B cell (primary cell): ENCODE data around the gene SULT1C4. TPM values are rescaled to one million over a fixed set of nuclear protein-coding genes. Genes with fewer than 3 reads are reported as not detected.

Experiments
- ATAC-seq: fragments of 200-7000 bp; cut with Tn5 transposase; one replicate; pipeline ENCODE4 v1.10.0; 2021; ENCODE audit warnings: low read depth, mild to moderate bottlenecking, moderate number of reproducible peaks, moderate library complexity
- CTCF ChIA-PET: fragments of 350-600 bp; sonication (Branson Sonifier 250); formaldehyde crosslinking; loops from one replicate; lab custom pipeline; 2021; ENCODE audit warnings: antibody characterized with exemption, inconsistent platforms; lab: Charles Lee
- POLR2A ChIA-PET: fragments of 350-600 bp; sonication (Branson Sonifier 250); formaldehyde crosslinking; loops from one replicate; lab custom pipeline; 2021; ENCODE audit warnings: antibody characterized with exemption; lab: Charles Lee
- DNase-seq: peaks from one replicate; pipeline ENCODE4 v3.0.0; 2013
- H2AFZ ChIP-seq: 2 replicates; pipeline ENCODE4 v1.6.1; 2012; ENCODE audit warnings: mild to moderate bottlenecking, low read depth, low read length; ENCODE audit not compliant: insufficient read depth, poor library complexity, severe bottlenecking
- H3K27ac ChIP-seq, 2 donors: 1 replicate in 1 of 2; 2 replicates in 1 of 2; pipeline ENCODE4 v1.5.1; 2012 to 2013; ENCODE audit warnings: low read length in 2 of 2, mild to moderate bottlenecking in 2 of 2, moderate library complexity in 1 of 2
- H3K27me3 ChIP-seq, 4 experiments: fragments of 200-600 bp in 1 of 4; sonication (generic) in 1 of 4; replicated peaks in 1 of 4; 1 replicate in 2 of 4; 2 replicates in 2 of 4; pipeline versions ENCODE4 v1.6.1 to v1.7.0; 2013 to 2016; ENCODE audit warnings: low read length in 3 of 4, mild to moderate bottlenecking in 2 of 4, mixed read lengths in 1 of 4, moderate library complexity in 1 of 4; ENCODE audit not compliant: insufficient read depth in 4 of 4, control insufficient read depth in 3 of 4; ENCODE audit errors: control extremely low read depth in 1 of 4
- H3K36me3 ChIP-seq, 2 experiments: replicated peaks in 1 of 2; 1 replicate in 1 of 2; 2 replicates in 1 of 2; pipeline versions ENCODE4 v1.6.1 to v1.7.1; 2013; ENCODE audit warnings: low read length in 1 of 2; ENCODE audit not compliant: insufficient read depth in 2 of 2, control insufficient read depth in 1 of 2; ENCODE audit errors: control extremely low read depth in 1 of 2, extremely low read depth in 1 of 2
- H3K4me1 ChIP-seq, 2 donors: fragments of 200-600 bp in 1 of 2; sonication (generic) in 1 of 2; 1 replicate in 1 of 2; 2 replicates in 1 of 2; pipeline versions ENCODE4 v1.5.1 to v1.6.1; 2013 to 2017; ENCODE audit warnings: low read length in 2 of 2; ENCODE audit not compliant: control insufficient read depth in 2 of 2, insufficient read depth in 2 of 2
- H3K4me2 ChIP-seq: replicated peaks from 2 replicates; pipeline ENCODE3; 2012; ENCODE audit warnings: mild to moderate bottlenecking, low read depth, low read length; ENCODE audit not compliant: poor library complexity, severe bottlenecking
- H3K4me3 ChIP-seq, 5 experiments: fragments of 200-600 bp in 1 of 5; sonication (generic) in 1 of 5; 1 replicate in 3 of 5; 2 replicates in 2 of 5; pipeline versions ENCODE4 v1.5.1 to v1.7.0; 2011 to 2016; ENCODE audit warnings: low read length in 4 of 5, mild to moderate bottlenecking in 4 of 5, low read depth in 2 of 5, control low read depth in 1 of 5, moderate library complexity in 1 of 5; ENCODE audit not compliant: insufficient read depth in 1 of 5; ENCODE audit errors: control extremely low read depth in 1 of 5, extremely low read depth in 1 of 5
- H3K79me2 ChIP-seq: fragments of 200-600 bp; sonication (generic); one replicate; pipeline ENCODE4 v1.6.0; 2016; ENCODE audit warnings: low read length; ENCODE audit not compliant: control insufficient read depth, insufficient read depth
- H3K9ac ChIP-seq: fragments of 200-600 bp; sonication (generic); 2 replicates; pipeline ENCODE4 v1.6.1; 2017; ENCODE audit warnings: mild to moderate bottlenecking, low read length, moderate library complexity
- H3K9me3 ChIP-seq, 3 donors: one replicate each; pipeline versions ENCODE4 v1.6.1 to v1.7.1; 2013; ENCODE audit warnings: low read length in 2 of 3; ENCODE audit not compliant: control insufficient read depth in 2 of 3, insufficient read depth in 1 of 3; ENCODE audit errors: control extremely low read depth in 1 of 3
- H4K20me1 ChIP-seq: 2 replicates; pipeline ENCODE4 v1.6.0; 2012; ENCODE audit warnings: mild to moderate bottlenecking, low read length; ENCODE audit not compliant: insufficient read depth, control insufficient read depth, poor library complexity, severe bottlenecking
- H3K27ac Mint-ChIP-seq: one replicate; pipeline ENCODE4 v1.8.0; 2021; ENCODE audit warnings: mixed read lengths
- H3K27me3 Mint-ChIP-seq: one replicate; pipeline ENCODE4 v1.8.0; 2021; ENCODE audit warnings: mixed read lengths
- H3K4me1 Mint-ChIP-seq: one replicate; pipeline ENCODE4 v1.8.0; 2021; ENCODE audit warnings: mixed read lengths
- H3K4me3 Mint-ChIP-seq: one replicate; pipeline ENCODE4 v1.8.0; 2021; ENCODE audit warnings: mixed read lengths
- H3K9me3 Mint-ChIP-seq: one replicate; pipeline ENCODE4 v1.8.0; 2022; ENCODE audit warnings: mixed read lengths; ENCODE audit not compliant: insufficient read depth
- EZH2 ChIP-seq: IDR thresholded peaks from 2 replicates; pipeline ENCODE4 v1.6.1; 2012; ENCODE audit warnings: borderline replicate concordance, low read depth, mild to moderate bottlenecking, moderate library complexity, low read length; ENCODE audit not compliant: insufficient read depth, poor library complexity, severe bottlenecking
- WGBS: methylation state at CpG from one replicate; pipeline ENCODE4 v1.1.5; 2013; ENCODE audit warnings: missing lambda C conversion rate; ENCODE audit not compliant: insufficient coverage; 5-methylcytosine and 5-hydroxymethylcytosine counted together
- intact Hi-C: fragments of 100-400 bp; cut with micrococcal nuclease; formaldehyde crosslinking; loops from one replicate; pipeline ENCODE4 v1.10.0; 2022
- polyA plus RNA-seq: library from polyadenylated mRNA; depleted of rRNA; stranded (reverse); fragments of >200 nt; gene quantifications from 2 replicates; pipeline ENCODE4 v1.2.3, GENCODE V29; 2012
- total RNA-seq, 2 donors: library from RNA; stranded (reverse); fragments of 120-200 nt in 1 of 2; gene quantifications; 1 replicate in 1 of 2; 2 replicates in 1 of 2; pipeline versions ENCODE4 v1.2.3 to v1.2.4, GENCODE V29; 2013 to 2022
- TF ChIP-seq, protein P1 (sequence below): fragments of 200-600 bp; IDR thresholded peaks from one replicate; pipeline ENCODE4 v1.8.0; 2022; ENCODE audit warnings: antibody characterized with exemption, mild to moderate bottlenecking

The SULT1C4 gene
- total and polyA plus RNA-seq, 2 donors (not counting 1 experiment from before 2014, with no cell fraction given), result not detected

DNA sequence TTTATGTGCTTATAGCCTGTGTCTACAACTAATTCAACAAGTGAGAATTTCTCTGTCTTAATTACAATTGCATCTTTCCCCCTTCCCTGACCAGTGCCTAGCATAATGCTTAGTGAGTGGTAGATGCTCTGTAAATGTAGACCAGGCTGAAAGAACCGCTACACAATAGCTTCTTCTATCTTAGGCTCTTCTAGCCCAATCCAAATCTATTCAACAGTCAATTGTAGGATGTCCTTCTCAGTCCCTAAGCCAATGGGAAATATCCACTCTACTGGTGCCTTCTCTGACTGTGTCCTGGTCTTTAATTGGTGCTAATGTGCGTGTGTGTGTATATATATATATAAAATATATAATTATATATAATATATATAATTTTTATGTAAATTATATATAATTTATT is 37.2 kb downstream of the SULT1C4 start:
- intact Hi-C loops, result no loop called here
- Histone ChIP-seq H3K36me3 (no peaks in the 10 kb centered on the region), H3K4me1 (no peaks in the 10 kb centered on the region), H3K9ac (no peak overlapping the region), H3K27ac (no peak overlapping the region), H3K9me3 (no peaks in the 10 kb centered on the region), H3K4me3 (no peak overlapping the region), H3K79me2 (no peaks in the 10 kb centered on the region), H3K4me2 (no peak overlapping the region), H4K20me1 (no peaks in the 10 kb centered on the region), H3K27me3 (no peaks in the 10 kb centered on the region), H2AFZ (no peak overlapping the region)
- Mint-ChIP-seq H3K4me1 (no peaks in the 10 kb centered on the region), H3K9me3 (no peaks in the 10 kb centered on the region), H3K27me3 (no peaks in the 10 kb centered on the region), H3K4me3 (no peak overlapping the region), H3K27ac (no peak overlapping the region)
- no peak for ATAC-seq
- ChIA-PET POLR2A (no interaction called here), CTCF (no interaction called here)
- WGBS, result no CpG with 5 or more reads among the region's 2 CpGs
- no peak for TF ChIP-seq EZH2
- TF ChIP-seq, protein P1, sequence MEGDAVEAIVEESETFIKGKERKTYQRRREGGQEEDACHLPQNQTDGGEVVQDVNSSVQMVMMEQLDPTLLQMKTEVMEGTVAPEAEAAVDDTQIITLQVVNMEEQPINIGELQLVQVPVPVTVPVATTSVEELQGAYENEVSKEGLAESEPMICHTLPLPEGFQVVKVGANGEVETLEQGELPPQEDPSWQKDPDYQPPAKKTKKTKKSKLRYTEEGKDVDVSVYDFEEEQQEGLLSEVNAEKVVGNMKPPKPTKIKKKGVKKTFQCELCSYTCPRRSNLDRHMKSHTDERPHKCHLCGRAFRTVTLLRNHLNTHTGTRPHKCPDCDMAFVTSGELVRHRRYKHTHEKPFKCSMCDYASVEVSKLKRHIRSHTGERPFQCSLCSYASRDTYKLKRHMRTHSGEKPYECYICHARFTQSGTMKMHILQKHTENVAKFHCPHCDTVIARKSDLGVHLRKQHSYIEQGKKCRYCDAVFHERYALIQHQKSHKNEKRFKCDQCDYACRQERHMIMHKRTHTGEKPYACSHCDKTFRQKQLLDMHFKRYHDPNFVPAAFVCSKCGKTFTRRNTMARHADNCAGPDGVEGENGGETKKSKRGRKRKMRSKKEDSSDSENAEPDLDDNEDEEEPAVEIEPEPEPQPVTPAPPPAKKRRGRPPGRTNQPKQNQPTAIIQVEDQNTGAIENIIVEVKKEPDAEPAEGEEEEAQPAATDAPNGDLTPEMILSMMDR, result no peak
- no peak for DNase-seq

DNA sequence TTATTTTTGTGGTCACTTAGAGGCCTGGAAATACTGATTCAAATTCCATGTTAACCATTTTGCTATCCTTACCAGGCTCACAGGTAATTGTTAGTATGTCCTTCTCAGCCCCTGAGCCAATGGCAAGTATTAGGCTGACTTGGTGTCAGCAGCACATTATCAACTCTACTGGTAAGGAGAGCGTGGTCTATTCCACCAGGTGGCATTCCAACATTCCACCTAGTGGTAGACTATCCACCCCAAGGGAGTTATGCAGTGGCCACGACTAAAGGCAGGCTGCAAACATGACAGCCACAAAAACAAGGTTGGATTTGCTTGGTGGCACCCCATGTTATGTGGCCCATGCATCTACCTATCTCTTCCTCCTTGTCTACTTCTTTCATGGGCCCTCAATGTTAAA is 39.5 kb downstream of the SULT1C4 start:
- DNase-seq, result no peak
- no peak overlapping the region for H3K9ac ChIP-seq
- Mint-ChIP-seq H3K9me3 (no peaks in the 10 kb centered on the region), H3K27me3 (peaks cover 4% of the 10 kb centered on the region), H3K4me3 (no peak overlapping the region), H3K4me1 (no peaks in the 10 kb centered on the region), H3K27ac (no peak overlapping the region)
- intact Hi-C loops, result no loop called here
- H4K20me1 ChIP-seq, result no peaks in the 10 kb centered on the region
- no peak for TF ChIP-seq EZH2
- TF ChIP-seq, protein P1, result no peak
- CTCF ChIA-PET, result interaction anchor here (0.8 kb wide), 1 partner anchor 167 kb away, joined by 3 read pairs; no protein-coding TSS in a partner anchor
- H3K79me2 ChIP-seq, result no peaks in the 10 kb centered on the region
- no peaks in the 10 kb centered on the region for H3K4me1 ChIP-seq
- POLR2A ChIA-PET, result no interaction called here
- H3K27me3 ChIP-seq, result no peaks in the 10 kb centered on the region
- ATAC-seq, result no peak
- no peak overlapping the region for H2AFZ ChIP-seq
- H3K4me2 ChIP-seq, result no peak overlapping the region
- H3K27ac ChIP-seq, result no peak overlapping the region
- no peaks in the 10 kb centered on the region for H3K36me3 ChIP-seq
- WGBS, result 75% methylated on average over 1 of the region's 2 CpGs
- H3K9me3 ChIP-seq, result no peaks in the 10 kb centered on the region
- no peak overlapping the region for H3K4me3 ChIP-seq
